ENCODE results near the gene NPC2.

Gene NPC2

GRCh38 chr14:74518221-74518620 is 25.1 kb upstream of the NPC2 start:
- no peak for DNase-seq

GRCh38 chr14:74517731-74518130 is 24.6 kb upstream of the NPC2 start:
- DNase-seq, result no peak

GRCh38 chr14:74516451-74517160 is 23.5 kb upstream of the NPC2 start:
- DNase-seq, result no peak

GRCh38 chr14:74515891-74516412 is 22.8 kb upstream of the NPC2 start:
- no peak for DNase-seq

GRCh38 chr14:74514471-74514941 is 21.4 kb upstream of the NPC2 start:
- no peak for DNase-seq

- no peak for DNase-seq
These were observed 19.1 kb upstream of the NPC2 start for GRCh38 chr14:74511966-74512830.

GRCh38 chr14:74510959-74511409 is 17.9 kb upstream of the NPC2 start:
- DNase-seq, result no peak

GRCh38 chr14:74510223-74510931 is 17.3 kb upstream of the NPC2 start:
- DNase-seq, result no peak

- DNase-seq, result no peak
These were observed 16.6 kb upstream of the NPC2 start for GRCh38 chr14:74509587-74510222.

GRCh38 chr14:74508844-74509428 is 15.8 kb upstream of the NPC2 start:
- DNase-seq, result no peak

GRCh38 chr14:74508292-74508731 is 15.2 kb upstream of the NPC2 start:
- peak; percentile 16 for DNase-seq

- no peak for DNase-seq
These were observed 14.7 kb upstream of the NPC2 start for GRCh38 chr14:74507840-74508239.

- no peak for DNase-seq
These were observed 14.0 kb upstream of the NPC2 start for GRCh38 chr14:74507085-74507484.

- no peak for DNase-seq
These were observed 13.3 kb upstream of the NPC2 start for GRCh38 chr14:74506411-74506851.

- DNase-seq, result no peak
These were observed 12.7 kb upstream of the NPC2 start for GRCh38 chr14:74505831-74506230.

- DNase-seq, result no peak
These were observed 12.0 kb upstream of the NPC2 start for GRCh38 chr14:74504874-74505720.

- DNase-seq, result no peak
These were observed 11.3 kb upstream of the NPC2 start for GRCh38 chr14:74504412-74504811.

GRCh38 chr14:74503938-74504335 is 10.8 kb upstream of the NPC2 start:
- DNase-seq, result no peak

- no peak for DNase-seq
These were observed 10.3 kb upstream of the NPC2 start for GRCh38 chr14:74503291-74503937.

GRCh38 chr14:74502236-74503019 is 9.3 kb upstream of the NPC2 start:
- DNase-seq, result no peak

Measured in COR-L47 (cell line).